ENCODE measurements around the gene HDC. TPM values are rescaled to one million over a fixed set of nuclear protein-coding genes. Genes with fewer than 3 reads are reported as not detected.

HDC gene
- total and polyA plus RNA-seq, 2 donors (not counting 3 experiments of a cell fraction or from before 2014, with no cell fraction given), result not detected

GRCh38 chr15:50192926-50193620, 72.5 kb downstream of the HDC start:
- no peak for TF ChIP-seq FOS (IDR thresholded peaks at IDR 0.05; ENCODE audit: borderline replicate concordance, insufficient read depth, low read length)
- TF ChIP-seq EZH2 (IDR thresholded peaks at IDR 0.05; ENCODE audit: borderline replicate concordance, low read depth, low read length, severe bottlenecking), result no peak
- no peak for TF ChIP-seq GATA2 (IDR thresholded peaks at IDR 0.05; ENCODE audit: insufficient read depth, insufficient read length, low read depth, low read length)
- no peak for TF ChIP-seq CTCF (IDR thresholded peaks at IDR 0.05; ENCODE audit: extremely low read depth in 1 of 2, insufficient read depth in 1 of 2, low read depth in 1 of 2, low read length in 2 of 2)
- no peak for TF ChIP-seq POLR2AphosphoS5 (IDR thresholded peaks at IDR 0.05; ENCODE audit: insufficient read depth, low read depth, low read length)
- TF ChIP-seq, protein P1, sequence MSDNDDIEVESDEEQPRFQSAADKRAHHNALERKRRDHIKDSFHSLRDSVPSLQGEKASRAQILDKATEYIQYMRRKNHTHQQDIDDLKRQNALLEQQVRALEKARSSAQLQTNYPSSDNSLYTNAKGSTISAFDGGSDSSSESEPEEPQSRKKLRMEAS (IDR thresholded peaks at IDR 0.05; ENCODE audit: insufficient read depth, insufficient read length), result no peak
- no peak for TF ChIP-seq MYC (IDR thresholded peaks at IDR 0.05; ENCODE audit: low read depth, low read length)
- no peak for TF ChIP-seq POLR2A (IDR thresholded peaks at IDR 0.05; ENCODE audit: low read depth, low read length)
- TF ChIP-seq JUN (IDR thresholded peaks at IDR 0.05; ENCODE audit: borderline replicate concordance, insufficient read depth, insufficient read length, low read depth), result no peak
- no peak overlapping the region for H3K4me3 ChIP-seq (replicated peaks in 1 of 3; ENCODE audit: insufficient read depth in 1 of 3, low read depth in 1 of 3, low read length in 3 of 3)
- no peak overlapping the region for H3K27ac ChIP-seq (ENCODE audit: insufficient read depth, low read depth, low read length)
- ChIA-PET CTCF (no interaction called here), POLR2A (no interaction called here)
- H3K9ac ChIP-seq (replicated peaks; ENCODE audit: extremely low read depth, insufficient read depth, low read length), result no peak overlapping the region
- no peaks in the 10 kb centered on the region for H3K9me3 ChIP-seq (replicated peaks; ENCODE audit: control insufficient read depth, insufficient read depth, low read length)
- BruUV-seq (replicated peaks), result no TSS peak
- H2AFZ ChIP-seq (ENCODE audit: low read depth, low read length), result no peak overlapping the region
- FAIRE-seq, result no peak
- no peaks in the 10 kb centered on the region for H3K9me1 ChIP-seq (replicated peaks; ENCODE audit: control insufficient read depth, extremely low read depth, insufficient read depth, low read length)
- H3K4me2 ChIP-seq (ENCODE audit: insufficient read depth, low read length), result no peak overlapping the region
- intact Hi-C loops (cut with micrococcal nuclease), result loop anchor here (5.0 kb wide), 1 partner anchor 49 kb away; no protein-coding TSS in a partner anchor
- H3K4me1 ChIP-seq (ENCODE audit: control insufficient read depth, extremely low read depth, insufficient read depth, low read length), result no peaks in the 10 kb centered on the region
- dilution Hi-C loops (cut with MboI; ENCODE audit: extremely low pct_ligation_motif_present, low sequenced_read_pairs), result no loop called here
- H4K20me1 ChIP-seq (replicated peaks; ENCODE audit: control insufficient read depth, extremely low read depth, insufficient read depth, low read length), result no peaks in the 10 kb centered on the region
- peaks cover 2 to 5% of the 10 kb centered on the region in 2 experiments for H3K27me3 ChIP-seq (ENCODE audit: control insufficient read depth in 2 of 2, insufficient read depth in 2 of 2, low read length in 2 of 2)
- no peaks in the 10 kb centered on the region for H3K36me3 ChIP-seq (ENCODE audit: control insufficient read depth in 2 of 2, extremely low read depth in 1 of 2, insufficient read depth in 2 of 2, low read length in 2 of 2)
- no peak for DNase-seq (ENCODE audit: low read depth, low spot score)
- H3K79me2 ChIP-seq (ENCODE audit: control insufficient read depth, insufficient read depth, low read length), result no peaks in the 10 kb centered on the region
